ENCODE results near the gene DCST2.

The DCST2 gene

DNA sequence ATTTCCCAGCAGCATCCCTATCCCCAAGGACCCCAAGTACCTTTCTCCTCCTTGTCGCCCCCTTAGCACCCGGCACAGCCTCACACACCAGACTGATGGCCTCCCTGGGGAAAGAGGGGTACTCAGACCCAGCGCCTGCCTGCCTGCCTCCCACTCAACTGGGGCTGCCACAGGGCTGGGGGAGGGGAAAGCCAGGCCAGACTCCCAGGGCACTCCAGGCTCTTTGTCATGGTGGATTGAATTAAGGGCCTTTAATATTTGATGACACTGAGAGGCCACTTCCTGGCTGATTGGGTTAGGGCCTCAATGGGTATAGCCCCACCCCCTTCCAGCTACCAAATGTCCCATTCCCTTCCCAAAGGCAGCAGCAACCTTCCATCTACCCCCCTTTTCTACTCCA, 64.8 kb downstream of the DCST2 start:
- Histone ChIP-seq H2AFZ (no peak overlapping the region), H3K9me3 (ENCODE audit: control insufficient read depth, low read length) (no peaks in the 10 kb centered on the region), H3K4me1 (peaks cover 7% of the 10 kb centered on the region), H3K36me3 (ENCODE audit: control insufficient read depth, insufficient read depth, low read length) (no peaks in the 10 kb centered on the region), H3K9ac (no peak overlapping the region), H3K27me3 (ENCODE audit: control insufficient read depth, insufficient read depth, low read length) (no peaks in the 10 kb centered on the region), H3K27ac (no peak overlapping the region), H3K4me2 (ENCODE audit: low read length) (no peak overlapping the region), H3K4me3 (ENCODE audit: low read depth, low read length) (no peak overlapping the region), H3K79me2 (no peaks in the 10 kb centered on the region)
- TF ChIP-seq, protein P1, sequence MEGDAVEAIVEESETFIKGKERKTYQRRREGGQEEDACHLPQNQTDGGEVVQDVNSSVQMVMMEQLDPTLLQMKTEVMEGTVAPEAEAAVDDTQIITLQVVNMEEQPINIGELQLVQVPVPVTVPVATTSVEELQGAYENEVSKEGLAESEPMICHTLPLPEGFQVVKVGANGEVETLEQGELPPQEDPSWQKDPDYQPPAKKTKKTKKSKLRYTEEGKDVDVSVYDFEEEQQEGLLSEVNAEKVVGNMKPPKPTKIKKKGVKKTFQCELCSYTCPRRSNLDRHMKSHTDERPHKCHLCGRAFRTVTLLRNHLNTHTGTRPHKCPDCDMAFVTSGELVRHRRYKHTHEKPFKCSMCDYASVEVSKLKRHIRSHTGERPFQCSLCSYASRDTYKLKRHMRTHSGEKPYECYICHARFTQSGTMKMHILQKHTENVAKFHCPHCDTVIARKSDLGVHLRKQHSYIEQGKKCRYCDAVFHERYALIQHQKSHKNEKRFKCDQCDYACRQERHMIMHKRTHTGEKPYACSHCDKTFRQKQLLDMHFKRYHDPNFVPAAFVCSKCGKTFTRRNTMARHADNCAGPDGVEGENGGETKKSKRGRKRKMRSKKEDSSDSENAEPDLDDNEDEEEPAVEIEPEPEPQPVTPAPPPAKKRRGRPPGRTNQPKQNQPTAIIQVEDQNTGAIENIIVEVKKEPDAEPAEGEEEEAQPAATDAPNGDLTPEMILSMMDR (IDR thresholded peaks at IDR 0.05), result no peak

All from parathyroid adenoma (tissue), 2 donors.